Activated CD8-positive, alpha-beta memory T cell treated with anti-CD3 and anti-CD28 coated beads for 36 hours (primary cell): ENCODE data around the gene PRSS57. TPM values are rescaled to one million over a fixed set of nuclear protein-coding genes. Genes with fewer than 3 reads are reported as not detected.
"Not testable (repeated sequence)": the region's sequence is repeated elsewhere in the genome, so short reads cannot be mapped to it uniquely, and the experiment has no call there.

ENCODE experiments used
- CTCF ChIA-PET: fragments of 350-600 bp; sonication (Branson Sonifier 250); formaldehyde crosslinking; loops from one replicate; lab custom pipeline; 2021; ENCODE audit warnings: antibody characterized with exemption; lab: Charles Lee
- POLR2A ChIA-PET: fragments of 350-600 bp; sonication (Branson Sonifier 250); formaldehyde crosslinking; loops from one replicate; lab custom pipeline; 2021; ENCODE audit warnings: antibody characterized with exemption; lab: Charles Lee
- total RNA-seq, 2 experiments: library from RNA; stranded (reverse); gene quantifications; one replicate each; pipeline ENCODE4 v1.2.3, GENCODE V29; 2021

Gene PRSS57
- total RNA-seq = not detected

DNA sequence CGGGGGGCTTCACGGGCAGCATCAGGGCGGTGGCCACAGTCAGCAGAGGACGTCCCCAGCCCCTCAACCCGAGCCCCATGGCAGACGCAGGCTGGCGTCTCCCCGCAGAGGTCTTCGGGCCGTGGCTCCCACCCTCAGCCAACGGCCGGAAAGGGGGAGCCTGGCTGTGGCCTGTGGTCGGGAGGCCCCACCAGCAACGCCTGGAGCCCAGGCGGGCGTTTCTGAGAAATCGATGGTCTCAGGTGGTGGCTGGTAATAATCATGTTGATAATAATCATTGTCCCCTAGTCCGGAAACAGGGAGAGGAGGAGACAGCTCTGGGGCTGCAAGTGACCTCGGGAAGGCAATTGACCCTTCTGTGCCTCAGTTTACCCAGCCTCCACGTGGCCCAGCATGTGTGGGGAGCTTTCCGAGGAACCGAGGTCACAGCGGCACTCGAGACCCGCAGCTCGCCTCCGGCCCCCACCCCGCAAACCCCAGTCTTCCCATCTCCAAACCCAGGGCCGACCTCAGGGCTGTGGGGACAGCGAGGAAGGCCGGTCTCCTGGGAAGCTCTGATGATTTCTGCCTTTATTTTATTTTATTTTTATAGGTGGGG lies at the start of gene PRSS57:
Gene PRSS57, minus strand, starts transcription at position 101 of the 598 bp plus-strand sequence. Its CDS starts 22 bp downstream, at position 79.
- ChIA-PET POLR2A (no interaction called here), CTCF (interaction anchor here (0.8 to 1.4 kb wide), 2 partner anchors 16 to 39 kb away, joined by 3 read pairs; no protein-coding TSS in a partner anchor)

DNA sequence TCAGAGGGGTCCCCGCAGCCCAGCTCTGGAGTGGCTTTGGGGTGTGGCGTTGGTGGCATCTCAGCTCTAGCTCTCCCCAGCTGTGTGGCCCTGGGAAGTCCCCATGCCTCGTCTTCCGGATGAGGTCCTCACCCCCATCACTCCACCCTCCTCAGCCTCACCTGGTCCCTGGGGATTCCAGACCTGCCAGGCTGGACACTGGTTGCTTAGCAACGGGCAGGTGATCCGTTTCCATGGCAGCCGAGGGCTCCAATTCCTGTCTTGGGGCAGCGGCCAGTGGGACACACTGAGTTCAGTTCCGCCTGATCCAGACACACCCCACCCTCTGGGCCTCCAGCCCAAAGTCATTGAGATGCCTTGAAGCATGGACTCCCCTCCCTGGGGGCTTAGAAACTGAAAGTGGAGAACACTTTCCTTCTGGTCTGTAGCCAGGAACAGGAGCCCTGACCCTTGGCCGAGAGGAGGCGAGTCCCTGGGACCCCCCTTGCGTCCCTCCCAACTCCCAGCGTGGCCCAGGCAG lies 48.0 kb upstream of the PRSS57 start:
- ChIA-PET CTCF (no interaction called here), POLR2A (no interaction called here)

DNA sequence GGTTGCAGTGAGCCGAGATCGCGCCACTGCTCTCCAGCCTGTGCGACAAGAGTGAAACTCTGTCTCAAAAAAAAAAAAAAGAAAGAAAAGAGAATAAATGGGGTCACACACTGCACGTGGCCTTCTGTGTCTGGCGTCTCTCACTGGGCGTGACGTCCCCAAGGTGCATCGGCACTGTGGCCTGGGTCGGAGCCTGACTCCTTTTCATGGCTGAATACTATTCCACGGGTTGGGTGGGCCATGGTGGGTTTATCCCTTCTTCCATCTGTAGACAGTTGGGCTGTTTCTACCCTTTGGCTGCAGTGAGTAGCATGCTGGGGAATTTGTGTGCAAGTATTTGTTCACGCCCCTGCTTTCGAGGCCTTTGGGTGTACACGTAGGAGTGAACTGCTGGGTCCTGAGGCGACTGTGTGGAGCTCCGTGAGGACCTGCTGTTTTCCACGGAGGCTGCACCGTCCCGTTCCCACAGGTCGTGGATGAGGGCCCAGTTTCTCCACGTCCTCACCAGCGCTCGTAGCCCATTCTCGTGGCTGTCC lies 47.4 kb upstream of the PRSS57 start:
- CTCF ChIA-PET = no interaction called here
- POLR2A ChIA-PET = no interaction called here

DNA sequence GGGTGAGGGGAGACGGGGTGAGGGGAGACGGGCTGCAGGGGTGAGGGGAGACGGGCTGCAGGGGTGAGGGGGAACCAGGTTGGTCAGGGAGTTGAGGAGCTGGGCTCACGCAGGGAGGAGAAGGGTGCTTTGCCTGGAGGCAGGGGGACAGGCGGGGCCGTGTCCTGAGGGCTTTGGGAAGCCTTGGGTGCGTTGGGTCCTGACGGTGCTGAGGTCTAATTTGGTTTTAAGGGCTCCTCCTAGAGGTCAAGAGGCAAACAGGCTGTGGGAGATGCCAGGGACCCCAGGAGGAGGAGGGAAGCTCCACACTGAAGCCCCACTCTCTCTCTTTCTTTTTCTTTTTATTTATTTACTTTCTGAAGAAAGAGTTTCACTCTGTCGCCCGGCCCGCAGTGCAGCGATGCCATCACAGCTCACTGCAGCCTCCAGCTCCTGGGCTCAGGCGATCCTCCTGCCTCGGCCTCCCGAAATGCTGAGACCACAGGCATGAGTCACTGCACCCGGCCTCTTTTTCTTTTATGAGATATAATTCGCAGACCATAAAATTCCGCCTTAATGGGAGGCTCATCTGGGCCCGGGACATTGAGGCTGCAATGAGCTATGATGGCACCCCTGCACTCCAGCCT lies 46.4 kb upstream of the PRSS57 start:
- ChIA-PET POLR2A (no interaction called here), CTCF (interaction anchor here (1.0 kb wide), 1 partner anchor 61 kb away, joined by 3 read pairs; no protein-coding TSS in a partner anchor)

DNA sequence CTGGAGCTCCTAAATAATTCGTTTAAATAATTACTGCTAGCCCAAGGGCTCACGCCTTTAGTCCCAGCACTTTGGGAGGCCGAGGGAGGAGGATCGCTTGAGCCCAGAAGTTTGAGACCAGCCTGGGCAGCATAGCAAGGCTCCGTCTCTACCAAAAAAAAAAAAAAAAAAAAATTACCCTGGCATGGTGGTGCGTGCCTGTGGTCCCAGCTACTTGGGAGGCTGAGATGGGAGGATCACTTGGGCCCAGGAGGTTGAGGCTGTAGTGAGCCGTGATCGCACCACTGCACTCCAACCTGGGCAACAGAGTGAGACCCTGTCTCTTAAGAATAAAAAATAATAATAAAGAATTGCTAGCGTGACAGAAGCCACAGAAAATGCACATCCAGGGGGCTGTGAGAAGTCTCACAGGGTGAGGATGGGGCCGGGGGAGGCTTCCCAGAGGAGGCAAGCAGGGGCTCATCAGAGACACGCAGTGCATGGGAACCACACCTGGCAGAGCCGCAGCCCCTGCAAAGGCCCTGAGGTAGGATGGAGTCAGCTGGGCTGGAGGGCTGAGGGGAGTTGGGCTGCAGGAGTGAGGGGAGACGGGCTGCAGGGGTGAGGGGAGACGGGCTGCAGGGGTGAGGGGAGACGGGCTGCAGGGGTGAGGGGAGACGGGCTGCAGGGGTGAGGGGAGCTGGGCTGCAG lies 45.7 kb upstream of the PRSS57 start:
- POLR2A ChIA-PET = not testable (repeated sequence)
- CTCF ChIA-PET = interaction anchor here (1.0 kb wide), 1 partner anchor 60 kb away, joined by 3 read pairs; no protein-coding TSS in a partner anchor

DNA sequence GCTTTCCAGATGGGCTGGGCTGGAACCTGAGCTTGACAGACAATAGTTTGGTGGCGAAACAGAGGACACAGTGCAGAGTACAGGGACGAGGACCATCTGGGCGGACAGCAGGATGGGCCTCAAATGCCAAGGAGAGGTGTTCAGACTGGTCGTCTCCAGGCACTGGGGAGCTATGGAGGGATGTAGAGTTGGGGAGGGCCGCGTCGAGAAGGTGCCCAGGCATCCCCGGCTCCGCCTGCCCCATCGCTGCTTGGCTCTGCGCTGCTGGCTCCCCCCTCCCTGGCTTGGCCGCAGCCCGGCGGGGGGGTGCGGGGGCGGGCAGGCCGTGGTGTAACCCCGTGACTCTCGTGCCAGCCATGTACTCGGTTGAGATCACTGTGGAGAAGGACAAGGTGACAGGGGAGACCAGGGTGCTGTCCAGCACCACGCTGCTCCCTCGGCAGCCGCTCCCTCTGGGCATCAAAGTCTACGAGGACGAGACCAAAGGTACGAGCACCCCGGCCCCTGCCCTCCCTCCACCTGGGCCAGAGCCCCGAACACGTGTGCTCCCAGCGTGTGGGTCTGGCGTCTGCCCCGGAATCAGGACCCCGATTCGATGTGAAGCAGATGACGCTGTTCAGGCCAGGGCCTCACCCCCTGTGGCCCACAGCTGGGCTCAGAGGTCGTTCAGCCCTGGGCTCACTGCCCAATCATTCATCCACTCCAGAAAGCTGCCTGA lies 44.9 kb upstream of the PRSS57 start:
- CTCF ChIA-PET = interaction anchor here (1.0 kb wide), 1 partner anchor 60 kb away, joined by 3 read pairs; no protein-coding TSS in a partner anchor
- POLR2A ChIA-PET = no interaction called here

DNA sequence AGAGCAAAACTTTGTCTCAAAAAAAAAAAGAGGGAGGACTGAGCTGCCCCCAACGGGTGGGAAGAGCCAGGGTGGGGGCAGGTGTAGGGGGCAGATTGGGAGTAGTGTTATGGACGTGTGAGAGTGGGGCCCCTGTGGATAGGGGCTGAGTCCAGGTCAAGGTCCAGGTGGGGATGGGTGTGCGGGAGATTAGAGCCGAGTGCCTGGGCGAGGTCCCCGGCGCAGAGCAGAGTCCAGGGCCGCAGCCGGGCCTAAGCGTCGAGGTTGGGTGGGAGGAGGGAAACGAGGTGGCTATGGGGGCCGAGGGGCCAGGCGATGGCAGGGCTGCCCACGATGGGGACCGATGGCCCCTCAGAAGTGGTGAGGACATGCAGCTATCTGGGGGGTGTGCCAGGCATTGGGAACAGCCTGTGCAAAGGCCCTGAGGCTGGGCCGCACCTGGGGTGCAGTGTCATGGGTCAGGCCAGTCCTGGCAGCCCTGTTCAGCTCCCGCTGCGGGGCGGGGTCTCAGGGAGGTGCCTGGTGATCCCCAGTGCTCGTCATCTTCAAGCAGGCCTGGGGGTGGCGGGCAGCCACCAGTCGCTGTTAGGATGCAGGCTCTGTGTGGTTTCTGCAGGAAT lies 43.4 kb upstream of the PRSS57 start:
- POLR2A ChIA-PET = no interaction called here
- CTCF ChIA-PET = interaction anchor here (0.6 to 1.1 kb wide), 2 partner anchors 73 to 154 kb away, joined by 3 read pairs; no protein-coding TSS in a partner anchor

DNA sequence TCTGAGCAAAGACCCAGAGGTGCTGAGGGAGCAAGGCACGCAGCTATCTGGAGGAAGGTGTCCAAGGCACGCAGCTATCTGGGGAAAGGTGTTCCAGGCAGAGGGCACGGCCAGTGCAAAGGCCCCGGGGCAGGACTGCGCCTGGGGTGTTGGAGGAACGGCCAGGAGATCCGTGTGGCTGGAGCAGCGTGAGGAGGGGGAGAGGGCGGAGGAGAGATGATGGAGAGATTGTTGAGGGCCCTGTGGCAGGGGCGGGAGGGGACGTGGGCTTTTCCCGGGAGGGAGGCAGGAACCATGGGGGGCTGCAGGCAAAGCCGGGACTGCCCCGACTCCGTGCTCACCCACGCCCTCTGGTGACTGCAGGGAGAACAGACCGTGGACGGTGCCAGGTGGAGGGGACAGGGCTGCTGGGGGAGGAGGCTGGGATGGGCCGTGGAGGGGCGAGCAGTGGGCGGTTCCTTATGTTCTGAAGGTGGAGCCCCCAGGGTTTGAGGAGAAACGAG lies 42.4 kb upstream of the PRSS57 start:
- ChIA-PET POLR2A (no interaction called here), CTCF (interaction anchor here (0.7 to 1.1 kb wide), 3 partner anchors 12 to 78 kb away, joined by 3 read pairs; partner anchors contain the start of gene RNF126)

DNA sequence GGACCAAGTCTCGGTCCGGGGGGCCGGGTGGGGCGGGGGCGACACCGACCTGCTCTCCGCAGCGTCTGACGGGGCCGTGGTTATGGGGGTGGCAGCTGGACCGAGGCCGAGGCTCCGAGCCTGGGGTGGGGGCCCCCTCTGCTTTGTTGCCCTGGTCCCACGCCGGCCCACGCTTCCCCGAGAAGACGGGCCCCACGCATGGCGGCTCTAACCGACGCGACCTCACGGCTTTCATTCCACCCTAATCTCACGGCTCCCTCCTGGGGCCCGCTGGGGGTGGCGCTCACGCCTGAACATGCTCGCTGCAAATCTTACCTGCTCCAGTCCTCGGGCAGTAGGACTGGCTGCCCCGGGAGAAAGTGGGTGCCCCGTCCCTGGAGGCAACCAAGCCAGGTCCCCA lies 40.9 kb upstream of the PRSS57 start:
- CTCF ChIA-PET = no interaction called here
- POLR2A ChIA-PET = no interaction called here

DNA sequence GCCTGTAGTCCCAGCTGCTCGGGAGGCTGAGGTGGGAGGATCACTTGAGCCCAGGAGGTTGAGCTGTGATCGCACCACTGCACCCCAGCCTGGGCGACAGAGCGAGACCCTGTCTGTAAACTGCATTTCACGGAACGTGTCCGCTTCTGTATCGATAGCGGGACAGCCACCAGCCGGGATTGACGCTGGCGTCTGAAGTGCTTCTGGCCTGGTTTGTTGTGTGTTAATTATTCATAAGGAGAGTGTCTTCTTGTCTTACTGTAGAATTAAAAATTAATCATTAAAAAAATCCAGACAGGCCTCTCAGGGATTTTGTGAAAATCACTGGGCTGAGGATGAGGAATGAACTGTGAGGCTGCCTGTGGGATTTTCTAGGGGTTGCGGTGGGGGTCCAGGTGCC lies 39.5 kb upstream of the PRSS57 start:
- ChIA-PET POLR2A (interaction anchor here (1.0 kb wide), 1 partner anchor 72 kb away, joined by 4 read pairs; the partner anchor contains the start of gene RNF126), CTCF (interaction anchor here (0.5 to 1.8 kb wide), 16 partner anchors 12 to 669 kb away, joined by 3 to 14 read pairs (median 4); partner anchors contain the start of genes PRSS57 and RNF126)

DNA sequence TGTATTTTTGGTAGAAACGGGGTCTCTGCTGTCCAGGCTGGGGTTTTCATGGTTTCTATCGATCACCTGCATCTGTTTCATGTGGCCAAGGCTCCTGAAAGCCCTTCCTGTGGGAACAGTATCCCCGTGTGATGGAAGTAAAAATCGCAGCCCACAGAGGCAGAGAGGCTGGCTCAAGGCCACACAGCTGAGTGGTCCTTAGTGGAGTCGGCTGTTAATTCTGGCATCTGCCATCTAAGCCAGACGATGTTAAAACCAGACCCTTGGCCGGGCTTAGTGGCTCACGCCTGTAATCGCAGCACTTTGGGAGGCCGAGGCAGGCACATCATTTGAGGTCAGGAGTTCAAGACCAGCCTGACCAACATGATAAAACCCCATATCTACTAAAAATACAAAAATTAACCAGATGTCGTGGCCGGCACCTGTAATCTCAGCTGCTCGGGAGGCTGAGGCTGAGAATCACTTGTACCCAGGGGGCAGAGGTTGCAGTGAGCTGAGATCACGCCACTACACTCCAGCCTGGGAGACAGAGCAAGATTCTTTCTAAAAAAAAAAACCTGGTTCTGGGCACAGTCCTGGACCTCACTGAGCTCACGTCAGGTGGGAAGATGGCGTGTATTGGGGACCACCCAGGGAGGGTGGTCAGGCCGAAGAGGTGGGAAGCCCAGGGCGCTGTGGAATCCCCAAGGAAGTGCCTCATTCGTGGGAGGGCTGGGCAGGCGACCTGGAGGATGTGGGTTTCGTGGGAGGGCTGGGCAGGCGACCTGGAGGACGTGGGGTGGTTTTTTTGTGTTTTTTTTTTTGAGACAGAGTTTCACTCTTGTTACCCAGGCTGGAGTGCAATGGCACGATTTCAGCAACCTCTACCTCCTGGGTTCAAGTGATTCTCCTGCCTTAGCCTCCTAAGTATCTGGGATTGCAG lies 37.2 kb upstream of the PRSS57 start:
- CTCF ChIA-PET = interaction anchor here (0.6 to 1.8 kb wide), 2 partner anchors 148 to 210 kb away, joined by 3 to 5 read pairs; no protein-coding TSS in a partner anchor
- POLR2A ChIA-PET = no interaction called here

DNA sequence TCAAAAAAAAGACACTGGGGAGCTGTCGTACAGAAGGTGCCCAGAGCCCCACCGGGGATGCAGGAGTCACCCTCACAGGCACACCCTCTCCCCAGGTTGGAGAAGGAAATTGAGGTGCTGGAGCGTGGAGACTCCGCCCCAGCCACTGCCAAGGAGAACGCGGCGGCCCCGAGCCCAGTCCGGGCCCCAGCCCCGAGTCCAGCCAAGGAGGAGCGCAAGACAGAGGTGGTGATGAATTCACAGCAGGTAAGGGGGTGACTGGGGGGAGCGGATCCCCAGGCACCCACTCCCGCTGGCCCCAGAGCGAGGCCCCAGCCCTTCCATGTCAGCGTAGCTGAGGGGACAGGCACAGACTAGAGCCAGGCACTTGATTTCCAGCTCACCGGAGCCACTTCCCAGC lies 35.7 kb upstream of the PRSS57 start:
- POLR2A ChIA-PET = interaction anchor here (0.6 kb wide), 1 partner anchor 182 kb away, joined by 3 read pairs; no protein-coding TSS in a partner anchor
- CTCF ChIA-PET = no interaction called here

DNA sequence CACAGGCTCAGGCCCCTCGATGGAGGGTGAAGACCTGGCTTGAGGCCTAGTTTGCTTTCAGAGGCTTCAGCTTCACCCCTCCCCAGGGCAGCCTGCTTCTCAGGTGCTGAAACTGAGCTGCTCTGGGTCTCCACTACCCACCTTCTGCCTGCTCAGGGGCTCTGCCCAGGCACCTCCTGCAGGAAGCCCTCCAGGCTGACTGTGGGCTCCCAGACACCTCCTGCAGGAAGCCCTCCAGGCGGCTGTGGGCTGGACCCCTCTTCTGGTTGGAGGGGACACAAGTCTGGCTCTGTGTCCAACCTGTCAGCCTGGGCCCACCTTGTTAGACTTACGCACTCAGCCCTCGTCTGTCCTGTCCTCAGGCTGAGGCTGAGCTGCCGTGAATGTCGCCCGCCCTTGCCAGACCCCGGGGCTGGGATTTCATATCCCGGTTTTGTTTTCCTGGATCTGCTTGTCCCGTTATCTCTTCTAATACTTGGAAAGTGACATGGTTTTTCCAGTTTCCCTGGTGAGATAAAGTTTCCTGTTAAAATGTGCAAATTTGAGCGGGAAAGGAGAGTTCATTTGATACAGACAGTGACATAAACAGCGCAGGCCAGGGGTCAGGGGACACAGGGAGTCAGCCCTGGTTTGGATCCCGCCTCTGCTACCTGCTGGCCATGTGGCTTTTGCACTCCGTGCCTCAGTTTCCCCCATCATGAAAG lies 34.9 kb upstream of the PRSS57 start:
- ChIA-PET CTCF (no interaction called here), POLR2A (no interaction called here)

DNA sequence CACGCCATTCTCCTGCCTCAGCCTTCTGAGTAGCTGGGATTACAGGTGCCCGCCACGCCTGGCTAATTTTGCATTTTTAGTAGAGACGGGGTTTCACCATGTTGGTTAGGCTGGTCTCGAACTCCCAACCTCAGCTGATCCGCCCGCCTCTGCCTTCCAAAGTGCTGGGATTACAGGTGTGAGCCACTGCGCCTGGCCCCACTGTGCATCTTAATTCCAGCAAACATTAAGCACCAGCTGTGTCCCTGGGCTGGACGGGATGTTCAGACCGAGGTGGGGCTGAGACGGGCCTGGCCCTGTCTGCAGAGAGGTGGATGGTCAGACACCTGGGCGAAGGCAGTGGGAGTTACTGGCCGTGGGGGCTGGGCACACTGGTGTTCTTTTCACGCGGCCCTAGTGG lies 34.3 kb upstream of the PRSS57 start:
- POLR2A ChIA-PET, CTCF ChIA-PET: not testable (repeated sequence)

DNA sequence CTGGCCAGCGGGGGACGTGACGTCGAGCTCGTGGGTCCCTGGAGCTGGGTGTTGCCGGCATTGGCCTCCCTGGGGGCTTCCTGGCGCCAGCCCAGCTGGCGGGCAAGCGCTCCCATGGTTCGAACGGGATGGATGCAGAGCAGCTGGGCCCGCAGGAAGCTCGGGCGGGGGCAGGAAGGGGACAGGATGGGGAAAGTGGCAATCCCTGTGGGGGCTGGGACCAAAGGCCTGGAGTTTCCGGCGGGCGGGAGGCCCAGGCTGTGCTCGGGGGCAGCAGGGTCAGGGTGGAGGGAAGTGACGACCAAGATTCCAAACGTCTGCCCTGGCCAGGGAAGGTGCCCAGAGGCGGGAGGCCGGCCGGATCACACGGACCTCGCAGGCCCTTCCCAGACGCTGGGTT lies 32.8 kb upstream of the PRSS57 start:
- POLR2A ChIA-PET = no interaction called here
- CTCF ChIA-PET = no interaction called here
